NB4 (cell line): ENCODE data around the gene GMDS.
A peak's percentile ranks its signal among the peaks of the same experiment; 100 is the strongest.

Experiments used
- DNase-seq: peaks from one replicate; pipeline ENCODE4 v3.0.0; 2010; ENCODE audit warnings: low read depth
- H3K4me3 ChIP-seq: one replicate; pipeline ENCODE4 v1.5.1; 2011; ENCODE audit warnings: mild to moderate bottlenecking, low read depth, low read length, moderate library complexity
- CTCF ChIP-seq: IDR thresholded peaks from one replicate; pipeline ENCODE4 v1.5.1; 2012; ENCODE audit warnings: low read depth, low read length
- MAX ChIP-seq: IDR thresholded peaks from 2 replicates; pipeline ENCODE4 v1.6.1; 2011; ENCODE audit warnings: low read depth, low read length
- MYC ChIP-seq: IDR thresholded peaks from 2 replicates; pipeline ENCODE4 v1.6.1; 2011; ENCODE audit warnings: low read depth, low read length
- POLR2A ChIP-seq: IDR thresholded peaks from 2 replicates; pipeline ENCODE4 v1.6.1; 2011; ENCODE audit warnings: mild to moderate bottlenecking; ENCODE audit not compliant: insufficient read length; ENCODE audit errors: extremely low read depth

GMDS gene

GRCh38 chr6:1853761-1854160 is 391.6 kb downstream of the GMDS start:
- no peak overlapping the region for H3K4me3 ChIP-seq
- TF ChIP-seq MYC (no peak), CTCF (no peak), POLR2A (no peak), MAX (no peak)
- no peak for DNase-seq

GRCh38 chr6:1851681-1852456 is 393.5 kb downstream of the GMDS start:
- no peak for TF ChIP-seq POLR2A
- TF ChIP-seq MYC: no peak
- no peak for TF ChIP-seq CTCF
- TF ChIP-seq MAX: peak; percentile 51; the same call in 1 of the 2 replicates
- no peak overlapping the region for H3K4me3 ChIP-seq

GRCh38 chr6:1850840-1851157 is 394.6 kb downstream of the GMDS start:
- TF ChIP-seq MYC: no peak
- no peak for TF ChIP-seq CTCF
- TF ChIP-seq MAX: no peak
- no peak for TF ChIP-seq POLR2A

More at GRCh38 chr6:1851681-1852456, 393.5 kb downstream of the GMDS start:
- DNase-seq: peak; percentile 50

GRCh38 chr6:1850121-1850839 is 395.1 kb downstream of the GMDS start:
- no peak overlapping the region for H3K4me3 ChIP-seq
- DNase-seq: no peak
- TF ChIP-seq CTCF (no peak), MAX (no peak), MYC (no peak), POLR2A (no peak)

More at GRCh38 chr6:1850840-1851157, 394.6 kb downstream of the GMDS start:
- no peak for DNase-seq
- H3K4me3 ChIP-seq: no peak overlapping the region

GRCh38 chr6:1849691-1850090 is 395.7 kb downstream of the GMDS start:
- TF ChIP-seq CTCF (no peak), MYC (no peak), POLR2A (no peak), MAX (no peak)

More at GRCh38 chr6:1849691-1850090, 395.7 kb downstream of the GMDS start:
- H3K4me3 ChIP-seq: no peak overlapping the region
- peak; percentile 76 for DNase-seq
